ENCODE data around the gene GABRG3.

DNA sequence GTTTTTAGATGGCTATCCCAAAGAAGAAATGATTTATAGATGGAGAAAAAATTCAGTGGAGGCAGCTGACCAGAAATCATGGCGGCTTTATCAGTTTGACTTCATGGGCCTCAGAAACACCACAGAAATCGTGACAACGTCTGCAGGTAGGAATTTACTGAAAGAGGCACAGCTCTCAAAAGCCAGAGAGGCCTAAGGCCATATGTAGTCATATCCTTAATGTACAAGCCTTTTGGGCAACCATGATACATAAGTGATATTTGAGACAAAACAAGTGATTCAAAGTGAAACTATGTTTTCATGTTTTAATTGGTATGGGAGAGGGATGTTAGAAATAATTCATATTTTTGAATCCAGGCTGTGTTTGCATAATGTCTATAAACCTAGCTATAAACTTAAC, 509.7 kb downstream of the GABRG3 start:
- TF ChIP-seq POLR2AphosphoS5 (IDR thresholded peaks at IDR 0.05; ENCODE audit: low read depth, low read length) (no peak), TAF1 (IDR thresholded peaks at IDR 0.05; ENCODE audit: borderline replicate concordance, insufficient read depth, low read length) (no peak), FOXP2 (optimal IDR thresholded peaks at IDR 0.05; ENCODE audit: borderline replicate concordance, extremely low read depth, extremely low read length, insufficient read depth) (no peak)
- TF ChIP-seq, protein P1, sequence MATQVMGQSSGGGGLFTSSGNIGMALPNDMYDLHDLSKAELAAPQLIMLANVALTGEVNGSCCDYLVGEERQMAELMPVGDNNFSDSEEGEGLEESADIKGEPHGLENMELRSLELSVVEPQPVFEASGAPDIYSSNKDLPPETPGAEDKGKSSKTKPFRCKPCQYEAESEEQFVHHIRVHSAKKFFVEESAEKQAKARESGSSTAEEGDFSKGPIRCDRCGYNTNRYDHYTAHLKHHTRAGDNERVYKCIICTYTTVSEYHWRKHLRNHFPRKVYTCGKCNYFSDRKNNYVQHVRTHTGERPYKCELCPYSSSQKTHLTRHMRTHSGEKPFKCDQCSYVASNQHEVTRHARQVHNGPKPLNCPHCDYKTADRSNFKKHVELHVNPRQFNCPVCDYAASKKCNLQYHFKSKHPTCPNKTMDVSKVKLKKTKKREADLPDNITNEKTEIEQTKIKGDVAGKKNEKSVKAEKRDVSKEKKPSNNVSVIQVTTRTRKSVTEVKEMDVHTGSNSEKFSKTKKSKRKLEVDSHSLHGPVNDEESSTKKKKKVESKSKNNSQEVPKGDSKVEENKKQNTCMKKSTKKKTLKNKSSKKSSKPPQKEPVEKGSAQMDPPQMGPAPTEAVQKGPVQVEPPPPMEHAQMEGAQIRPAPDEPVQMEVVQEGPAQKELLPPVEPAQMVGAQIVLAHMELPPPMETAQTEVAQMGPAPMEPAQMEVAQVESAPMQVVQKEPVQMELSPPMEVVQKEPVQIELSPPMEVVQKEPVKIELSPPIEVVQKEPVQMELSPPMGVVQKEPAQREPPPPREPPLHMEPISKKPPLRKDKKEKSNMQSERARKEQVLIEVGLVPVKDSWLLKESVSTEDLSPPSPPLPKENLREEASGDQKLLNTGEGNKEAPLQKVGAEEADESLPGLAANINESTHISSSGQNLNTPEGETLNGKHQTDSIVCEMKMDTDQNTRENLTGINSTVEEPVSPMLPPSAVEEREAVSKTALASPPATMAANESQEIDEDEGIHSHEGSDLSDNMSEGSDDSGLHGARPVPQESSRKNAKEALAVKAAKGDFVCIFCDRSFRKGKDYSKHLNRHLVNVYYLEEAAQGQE (IDR thresholded peaks at IDR 0.05; ENCODE audit: insufficient read depth in 1 of 2, low read depth in 2 of 2, low read length in 2 of 2): no peak

Data from PFSK-1 (cell line).